ENCODE measurements around the gene SSH2. TPM values are rescaled to one million over a fixed set of nuclear protein-coding genes. Genes with fewer than 3 reads are reported as not detected.

SSH2 gene
- total and polyA plus RNA-seq, 4 donors: 7.5 to 14.1 (median 11.2) TPM

GRCh38 chr17:29764217-29764616 lies 165.8 kb downstream of the SSH2 start:
- no peak for TF ChIP-seq ZBTB33 (IDR thresholded peaks at IDR 0.05)
- TF ChIP-seq REST (IDR thresholded peaks at IDR 0.05): no peak
- no peak for TF ChIP-seq RAD21 (IDR thresholded peaks at IDR 0.05)
- TF ChIP-seq YY1 (IDR thresholded peaks at IDR 0.05): no peak
- TF ChIP-seq JUND (IDR thresholded peaks at IDR 0.05): no peak
- TF ChIP-seq, protein P1, sequence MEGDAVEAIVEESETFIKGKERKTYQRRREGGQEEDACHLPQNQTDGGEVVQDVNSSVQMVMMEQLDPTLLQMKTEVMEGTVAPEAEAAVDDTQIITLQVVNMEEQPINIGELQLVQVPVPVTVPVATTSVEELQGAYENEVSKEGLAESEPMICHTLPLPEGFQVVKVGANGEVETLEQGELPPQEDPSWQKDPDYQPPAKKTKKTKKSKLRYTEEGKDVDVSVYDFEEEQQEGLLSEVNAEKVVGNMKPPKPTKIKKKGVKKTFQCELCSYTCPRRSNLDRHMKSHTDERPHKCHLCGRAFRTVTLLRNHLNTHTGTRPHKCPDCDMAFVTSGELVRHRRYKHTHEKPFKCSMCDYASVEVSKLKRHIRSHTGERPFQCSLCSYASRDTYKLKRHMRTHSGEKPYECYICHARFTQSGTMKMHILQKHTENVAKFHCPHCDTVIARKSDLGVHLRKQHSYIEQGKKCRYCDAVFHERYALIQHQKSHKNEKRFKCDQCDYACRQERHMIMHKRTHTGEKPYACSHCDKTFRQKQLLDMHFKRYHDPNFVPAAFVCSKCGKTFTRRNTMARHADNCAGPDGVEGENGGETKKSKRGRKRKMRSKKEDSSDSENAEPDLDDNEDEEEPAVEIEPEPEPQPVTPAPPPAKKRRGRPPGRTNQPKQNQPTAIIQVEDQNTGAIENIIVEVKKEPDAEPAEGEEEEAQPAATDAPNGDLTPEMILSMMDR (IDR thresholded peaks at IDR 0.05; ENCODE audit: low read depth, low read length, missing input control): no peak
- TF ChIP-seq FOXA1 (IDR thresholded peaks at IDR 0.05): no peak
- no peak for TF ChIP-seq TAF1 (conservative IDR thresholded peaks at IDR 0.05)
- TF ChIP-seq SP1 (IDR thresholded peaks at IDR 0.05): no peak
- no peak for TF ChIP-seq FOXA2 (IDR thresholded peaks at IDR 0.05)
- TF ChIP-seq, protein P2, sequence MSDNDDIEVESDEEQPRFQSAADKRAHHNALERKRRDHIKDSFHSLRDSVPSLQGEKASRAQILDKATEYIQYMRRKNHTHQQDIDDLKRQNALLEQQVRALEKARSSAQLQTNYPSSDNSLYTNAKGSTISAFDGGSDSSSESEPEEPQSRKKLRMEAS (IDR thresholded peaks at IDR 0.05): no peak
- TF ChIP-seq HNF4A (conservative IDR thresholded peaks at IDR 0.05): no peak
- no peak for TF ChIP-seq RXRA (IDR thresholded peaks at IDR 0.05)
- TF ChIP-seq, protein P3, sequence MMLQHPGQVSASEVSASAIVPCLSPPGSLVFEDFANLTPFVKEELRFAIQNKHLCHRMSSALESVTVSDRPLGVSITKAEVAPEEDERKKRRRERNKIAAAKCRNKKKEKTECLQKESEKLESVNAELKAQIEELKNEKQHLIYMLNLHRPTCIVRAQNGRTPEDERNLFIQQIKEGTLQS (IDR thresholded peaks at IDR 0.05): no peak
- no peak for TF ChIP-seq GABPA (IDR thresholded peaks at IDR 0.05 in 1 of 2, conservative IDR thresholded peaks at IDR 0.05 in 1 of 2)
- H3K4me1 ChIP-seq (ENCODE audit: control insufficient read depth in 4 of 4, insufficient read depth in 4 of 4, low read length in 3 of 4): peaks cover 0 to 12% (median 2%) of the 10 kb centered on the region in 4 donors
- no peak for DNase-seq (ENCODE audit: low spot score)
- 91% methylated on average over 2 of the region's 2 CpGs for WGBS
- H3K9me3 ChIP-seq (ENCODE audit: control insufficient read depth in 4 of 4, low read length in 3 of 4): no peaks in the 10 kb centered on the region
- no peaks in the 10 kb centered on the region for H3K27me3 ChIP-seq (ENCODE audit: control insufficient read depth in 4 of 4, insufficient read depth in 4 of 4, low read length in 3 of 4)
- no peaks in the 10 kb centered on the region for H3K36me3 ChIP-seq (ENCODE audit: control insufficient read depth in 4 of 4, insufficient read depth in 3 of 4, low read depth in 1 of 4, low read length in 3 of 4)
- no peak overlapping the region for H3K4me3 ChIP-seq (ENCODE audit: low read depth in 1 of 3, low read length in 3 of 3)
- no peak overlapping the region for H3K27ac ChIP-seq (ENCODE audit: low read depth in 1 of 2, low read length in 2 of 2)
- H3K9ac ChIP-seq (ENCODE audit: low read depth in 1 of 2, low read length in 2 of 2): no peak overlapping the region

GRCh38 chr17:29763273-29763672 lies 166.8 kb downstream of the SSH2 start:
- no peak for TF ChIP-seq ZBTB33 (IDR thresholded peaks at IDR 0.05)
- no peak for TF ChIP-seq FOXA1 (IDR thresholded peaks at IDR 0.05)
- no peak for TF ChIP-seq REST (IDR thresholded peaks at IDR 0.05)
- no peak for TF ChIP-seq FOXA2 (IDR thresholded peaks at IDR 0.05)
- TF ChIP-seq YY1 (IDR thresholded peaks at IDR 0.05): no peak
- TF ChIP-seq NR2F2 (IDR thresholded peaks at IDR 0.05): no peak
- no peak for TF ChIP-seq HNF4G (IDR thresholded peaks at IDR 0.05)
- no peak for TF ChIP-seq RAD21 (IDR thresholded peaks at IDR 0.05)
- TF ChIP-seq, protein P3 (IDR thresholded peaks at IDR 0.05): no peak
- TF ChIP-seq SP1 (IDR thresholded peaks at IDR 0.05): no peak
- no peak for TF ChIP-seq TAF1 (conservative IDR thresholded peaks at IDR 0.05)
- TF ChIP-seq GABPA (IDR thresholded peaks at IDR 0.05 in 1 of 2, conservative IDR thresholded peaks at IDR 0.05 in 1 of 2): no peak
- no peaks in the 10 kb centered on the region for H3K36me3 ChIP-seq (ENCODE audit: control insufficient read depth in 4 of 4, insufficient read depth in 3 of 4, low read depth in 1 of 4, low read length in 3 of 4)
- no peaks in the 10 kb centered on the region for H3K27me3 ChIP-seq (ENCODE audit: control insufficient read depth in 4 of 4, insufficient read depth in 4 of 4, low read length in 3 of 4)
- H3K4me1 ChIP-seq (ENCODE audit: control insufficient read depth in 4 of 4, insufficient read depth in 4 of 4, low read length in 3 of 4): peaks cover 0 to 12% (median 2%) of the 10 kb centered on the region in 4 donors
- H3K4me3 ChIP-seq (ENCODE audit: low read depth in 1 of 3, low read length in 3 of 3): no peak overlapping the region
- 81% methylated on average over 3 of the region's 3 CpGs for WGBS
- H3K9ac ChIP-seq (ENCODE audit: low read depth in 1 of 2, low read length in 2 of 2): no peak overlapping the region
- H3K9me3 ChIP-seq (ENCODE audit: control insufficient read depth in 4 of 4, low read length in 3 of 4): no peaks in the 10 kb centered on the region
- no peak overlapping the region for H3K27ac ChIP-seq (ENCODE audit: low read depth in 1 of 2, low read length in 2 of 2)
- no peak for DNase-seq (ENCODE audit: low spot score)
